Measurements from ENCODE around the gene TRPV2. TPM values are rescaled to one million over a fixed set of nuclear protein-coding genes. Genes with fewer than 3 reads are reported as not detected.

Gene TRPV2
- total RNA-seq, 1 experiment from 2014 or later: 1.0 TPM

GRCh38 chr17:16455997-16456741 lies 40.8 kb downstream of the TRPV2 start:
- no peak for TF ChIP-seq CTCF (conservative IDR thresholded peaks at IDR 0.05)
- WGBS (ENCODE audit: extremely low coverage, insufficient read length, low lambda C conversion rate): no CpG with 5 or more reads among the region's 5 CpGs
- H3K23me2 ChIP-seq (ENCODE audit: insufficient read length, low read depth, low read length, poor library complexity, severe bottlenecking): no peaks in the 10 kb centered on the region
- peaks cover 5% of the 10 kb centered on the region for H3K4me1 ChIP-seq (ENCODE audit: insufficient read depth, low read length)
- no peak overlapping the region for H3K56ac ChIP-seq (ENCODE audit: insufficient read length, low read depth, low read length)
- no peak overlapping the region for H2BK5ac ChIP-seq (ENCODE audit: insufficient read length, low read length)
- H3K4me2 ChIP-seq (ENCODE audit: insufficient read depth, insufficient read length, low read length): no peak overlapping the region
- no peak overlapping the region for H2BK20ac ChIP-seq (ENCODE audit: low read depth, low read length, poor library complexity, severe bottlenecking)
- no peaks in the 10 kb centered on the region for H3K27me3 ChIP-seq (ENCODE audit: insufficient read depth, low read length)
- DNase-seq: no peak
- Mint-ChIP-seq H3K36me3 (ENCODE audit: insufficient read depth in 1 of 3, low read depth in 3 of 3) (peaks cover 2 to 15% (median 9%) of the 10 kb centered on the region in 3 experiments; a peak in 6 of 7 replicates), H3K9me3 (no peaks in the 10 kb centered on the region), H3K4me3 (no peak overlapping the region), H3K27me3 (ENCODE audit: low read depth) (no peaks in the 10 kb centered on the region; the same call in 1 of the 2 replicates), H3K4me1 (peaks cover 29 to 32% of the 10 kb centered on the region in 2 experiments), H3K27ac (no peak overlapping the region)
- no peaks in the 10 kb centered on the region for H3K79me2 ChIP-seq (ENCODE audit: insufficient read depth, low read length)
- H3K9me3 ChIP-seq (ENCODE audit: control insufficient read depth, low read depth, low read length): no peaks in the 10 kb centered on the region
- H3K79me1 ChIP-seq (ENCODE audit: insufficient read depth, low read depth, low read length, poor library complexity, severe bottlenecking): no peaks in the 10 kb centered on the region
- no peak overlapping the region for H2BK15ac ChIP-seq (ENCODE audit: low read depth, low read length)
- H4K5ac ChIP-seq (ENCODE audit: insufficient read length, low read depth, low read length): no peak overlapping the region
- H4K8ac ChIP-seq (replicated peaks; ENCODE audit: insufficient read length, low read depth, low read length): no peak overlapping the region
- H3K14ac ChIP-seq (ENCODE audit: insufficient read depth, low read length): no peak overlapping the region
- no peak overlapping the region for H2BK120ac ChIP-seq (ENCODE audit: low read depth, low read length, poor library complexity, severe bottlenecking)
- no peak overlapping the region for H3K4ac ChIP-seq (ENCODE audit: low read depth, low read length)
- no peak overlapping the region for H3K23ac ChIP-seq (ENCODE audit: insufficient read length, low read depth, low read length)
- no peaks in the 10 kb centered on the region for H4K20me1 ChIP-seq (ENCODE audit: control insufficient read depth, insufficient read depth, insufficient read length)
- H3K27ac ChIP-seq (ENCODE audit: insufficient read length, low read depth, low read length): no peak overlapping the region
- no peak overlapping the region for H3T11ph ChIP-seq (ENCODE audit: low read length)
- H3K18ac ChIP-seq (ENCODE audit: insufficient read length, low read depth, low read length): no peak overlapping the region
- H2BK12ac ChIP-seq (ENCODE audit: insufficient read length, low read depth, low read length): no peak overlapping the region
- H2AK5ac ChIP-seq (ENCODE audit: insufficient read length, low read length): no peak overlapping the region
- no peak overlapping the region for H3K9ac ChIP-seq (ENCODE audit: extremely low read depth, insufficient read length, low read length)
- no peak overlapping the region for H2AFZ ChIP-seq (ENCODE audit: low read length)
- H4K91ac ChIP-seq (ENCODE audit: insufficient read length, low read depth, low read length): no peak overlapping the region
